Measurements from ENCODE around the gene CDKAL1. TPM values are rescaled to one million over a fixed set of nuclear protein-coding genes. Genes with fewer than 3 reads are reported as not detected.

CDKAL1 gene
- total and polyA plus RNA-seq, 9 of the 15 experiments (the other 6 are each of a cell fraction or from before 2014, with no cell fraction given), result 11.2 to 36.3 (median 20.1) TPM

GRCh38 chr6:21001736-21002135 is 467.5 kb downstream of the CDKAL1 start:
- Histone ChIP-seq H3K4me3 (no peak overlapping the region), H3K27ac (ENCODE audit: extremely low read depth, low read depth, low read length) (no peak overlapping the region), H3K36me3 (ENCODE audit: control insufficient read depth, insufficient read depth, low read length) (peaks cover 3% of the 10 kb centered on the region; the same call in 1 of the 3 replicates), H3K4me1 (replicated peaks in 1 of 2; ENCODE audit: control insufficient read depth in 2 of 2, insufficient read depth in 2 of 2, low read length in 2 of 2) (no peaks in the 10 kb centered on the region), H2AFZ (ENCODE audit: low read depth, low read length) (no peak overlapping the region), H3K9me3 (replicated peaks; ENCODE audit: control insufficient read depth, insufficient read depth, low read depth, low read length) (no peaks in the 10 kb centered on the region), H3K79me2 (ENCODE audit: control insufficient read depth, insufficient read depth, low read length) (no peaks in the 10 kb centered on the region), H3K9ac (ENCODE audit: insufficient read depth in 1 of 2, low read depth in 2 of 2, low read length in 2 of 2) (no peak overlapping the region), H3K27me3 (ENCODE audit: control insufficient read depth in 2 of 2, insufficient read depth in 2 of 2, low read length in 2 of 2) (no peaks in the 10 kb centered on the region), H3K4me2 (ENCODE audit: insufficient read depth, low read length) (no peak overlapping the region), H3K9me1 (ENCODE audit: control insufficient read depth, insufficient read depth, low read length) (no peaks in the 10 kb centered on the region), H4K20me1 (replicated peaks; ENCODE audit: control insufficient read depth, insufficient read depth, low read length) (no peaks in the 10 kb centered on the region)
- DNase-seq (ENCODE audit: extremely low read depth in 1 of 4, low spot score in 3 of 4), result no peak
- no peak for FAIRE-seq
- ChIA-PET POLR2A (no interaction called here), CTCF (ENCODE audit: low intra/inter-chr PET ratio) (no interaction called here)
- no peak for ATAC-seq
- in situ Hi-C loops (cut with MboI) (no loop called here), intact Hi-C loops (cut with micrococcal nuclease) (no loop called here)
- BruUV-seq (replicated peaks), result no TSS peak
- 56% methylated on average over 3 of the region's 3 CpGs for WGBS (ENCODE audit: insufficient coverage, low coverage, missing lambda C conversion rate)
- TF ChIP-seq ZBTB2 (IDR thresholded peaks at IDR 0.05), result no peak
- no peak for TF ChIP-seq PTRF (tag; IDR thresholded peaks at IDR 0.05)
- TF ChIP-seq NCOA1 (IDR thresholded peaks at IDR 0.05; ENCODE audit: low read depth), result no peak
- TF ChIP-seq HDGF (IDR thresholded peaks at IDR 0.05), result no peak
- TF ChIP-seq FOS (IDR thresholded peaks at IDR 0.05; ENCODE audit: extremely low read depth, insufficient read length), result no peak
- TF ChIP-seq RB1 (IDR thresholded peaks at IDR 0.05; ENCODE audit: low read depth), result no peak
- TF ChIP-seq JUND (IDR thresholded peaks at IDR 0.05; ENCODE audit: borderline replicate concordance, low read depth, low read length), result no peak
- no peak for TF ChIP-seq JUND (tag; IDR thresholded peaks at IDR 0.05; ENCODE audit: borderline replicate concordance, low read depth, low read length)
- no peak for TF ChIP-seq GTF2E2 (tag; IDR thresholded peaks at IDR 0.05)
- TF ChIP-seq RUNX1 (IDR thresholded peaks at IDR 0.05; ENCODE audit: low read depth), result no peak
- TF ChIP-seq ZNF609 (CRISPR knock-in tag; IDR thresholded peaks at IDR 0.05; ENCODE audit: borderline replicate concordance), result no peak
- no peak for TF ChIP-seq MYBL2 (IDR thresholded peaks at IDR 0.05; ENCODE audit: low read depth)
- no peak for TF ChIP-seq MYBL2 (CRISPR knock-in tag; IDR thresholded peaks at IDR 0.05; ENCODE audit: borderline replicate concordance)
- TF ChIP-seq ZNF146 (CRISPR knock-in tag; IDR thresholded peaks at IDR 0.05; ENCODE audit: unreplicated experiment), result no peak
- no peak for TF ChIP-seq SREBF1 (IDR thresholded peaks at IDR 0.05; ENCODE audit: borderline replicate concordance, low read depth, low read length)
- no peak for TF ChIP-seq ZSCAN32 (CRISPR knock-in tag; IDR thresholded peaks at IDR 0.05)
- TF ChIP-seq ATF4 (CRISPR knock-in tag; IDR thresholded peaks at IDR 0.05), result no peak
- no peak for TF ChIP-seq ZBTB17 (CRISPR knock-in tag; IDR thresholded peaks at IDR 0.05)
- no peak for TF ChIP-seq ZNF384 (IDR thresholded peaks at IDR 0.05; ENCODE audit: low read depth, low read length)

Measured in K562 (cell line).